ENCODE results near the gene SEPTIN11.

SEPTIN11 gene

DNA sequence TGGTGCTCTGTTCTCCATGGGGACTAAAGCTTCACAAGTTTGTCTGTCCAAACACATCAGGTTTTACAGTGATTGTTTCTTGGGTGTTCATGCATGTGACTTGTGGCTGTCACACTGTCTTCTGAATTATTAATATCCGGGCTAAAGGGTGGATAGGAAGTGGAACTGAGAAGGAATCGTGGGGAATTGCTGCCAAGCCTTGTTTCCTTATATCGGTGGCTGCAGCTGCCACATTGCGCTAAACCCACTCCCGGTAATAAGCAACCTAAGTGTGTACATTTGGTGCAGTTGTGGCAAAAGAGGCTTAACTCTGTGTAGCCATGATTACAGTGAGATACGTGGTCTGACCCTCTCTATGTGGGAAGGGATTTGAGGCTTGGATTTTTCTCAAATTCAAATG is 30.7 kb downstream of the SEPTIN11 start:
- DNase-seq (ENCODE audit: low spot score): no peak

DNA sequence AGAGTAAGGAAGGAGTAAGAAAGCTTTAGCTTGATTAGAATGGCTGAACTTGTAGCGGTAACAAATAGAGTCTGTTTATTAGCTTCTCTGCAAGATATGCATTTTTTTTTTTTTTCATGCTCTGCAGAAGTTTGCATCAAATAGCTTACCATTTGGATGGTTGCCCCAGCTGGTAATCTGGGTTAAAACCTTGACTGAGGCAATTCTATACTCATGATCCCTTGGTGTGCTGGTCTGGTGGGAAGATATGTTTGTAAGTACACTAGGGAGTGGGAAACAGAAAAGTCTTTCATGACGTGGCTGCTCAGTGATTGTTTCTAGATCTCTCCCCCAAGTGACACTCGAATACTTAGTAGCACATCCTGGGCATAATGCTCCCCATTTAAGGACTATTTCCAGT is 32.1 kb downstream of the SEPTIN11 start:
- DNase-seq (ENCODE audit: low spot score): no peak

DNA sequence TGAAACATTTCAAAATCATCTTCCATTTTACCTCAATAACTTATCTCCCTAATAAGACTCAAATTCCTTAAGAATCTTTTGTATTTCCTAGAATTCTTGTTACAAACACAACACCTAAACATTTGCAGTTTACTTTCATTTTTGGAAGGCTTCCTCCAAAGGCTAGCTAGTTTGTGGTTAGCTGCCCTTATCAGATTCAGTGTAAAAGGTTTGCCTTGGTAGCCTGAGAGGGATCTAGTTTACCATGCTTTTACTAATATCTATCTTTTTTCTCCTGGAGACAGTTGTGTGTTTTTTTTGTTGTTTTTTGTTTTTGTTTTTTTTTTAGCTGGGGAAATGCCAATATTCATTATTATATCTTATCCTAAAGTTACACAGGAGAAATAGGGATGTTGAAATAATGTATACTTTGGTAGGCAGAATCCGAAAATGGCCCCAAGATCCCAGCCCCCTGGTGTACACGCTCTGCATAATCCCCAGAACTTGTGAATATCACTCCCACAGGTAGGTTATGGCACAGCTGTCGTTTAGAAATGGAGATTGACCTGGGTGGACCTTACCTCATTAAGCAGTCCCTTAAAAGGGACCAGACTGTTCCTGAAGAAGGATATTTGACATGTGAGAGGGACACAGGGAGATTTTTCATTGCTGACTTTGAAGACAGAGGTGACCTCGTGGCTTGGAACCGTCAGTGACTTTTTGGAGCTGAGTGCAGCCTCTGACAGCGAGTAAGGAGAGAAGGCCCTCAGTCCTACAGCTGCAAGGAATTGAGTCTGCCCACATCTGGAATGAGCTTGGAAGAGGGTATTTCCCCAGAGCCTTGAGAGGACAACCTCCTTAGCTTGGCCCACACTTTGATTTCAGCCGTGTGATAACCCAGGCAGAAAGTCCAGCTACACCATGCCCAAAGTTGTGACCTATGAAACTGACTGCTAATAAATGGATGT is 33.4 kb downstream of the SEPTIN11 start:
- no peak for DNase-seq (ENCODE audit: low spot score)

DNA sequence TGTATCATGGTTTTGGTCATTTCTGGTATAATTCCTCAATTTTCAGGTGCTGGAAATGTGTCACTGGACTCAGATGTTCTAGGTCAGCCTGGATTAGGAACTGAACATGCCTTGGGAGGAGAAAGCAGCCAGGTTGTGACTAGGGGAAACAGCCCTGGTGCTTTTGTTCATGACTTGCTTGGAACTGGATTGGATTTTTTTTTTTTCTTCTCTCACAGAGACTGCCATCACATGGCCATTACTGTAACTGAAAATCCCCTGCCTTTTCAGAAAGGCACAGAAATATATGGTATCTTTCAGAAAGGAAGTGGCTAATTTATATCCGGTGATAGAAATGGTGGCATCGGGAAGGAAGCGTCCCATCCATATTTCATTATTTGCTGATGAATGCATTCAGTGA is 34.6 kb downstream of the SEPTIN11 start:
- DNase-seq (ENCODE audit: low spot score): peak; percentile 3

DNA sequence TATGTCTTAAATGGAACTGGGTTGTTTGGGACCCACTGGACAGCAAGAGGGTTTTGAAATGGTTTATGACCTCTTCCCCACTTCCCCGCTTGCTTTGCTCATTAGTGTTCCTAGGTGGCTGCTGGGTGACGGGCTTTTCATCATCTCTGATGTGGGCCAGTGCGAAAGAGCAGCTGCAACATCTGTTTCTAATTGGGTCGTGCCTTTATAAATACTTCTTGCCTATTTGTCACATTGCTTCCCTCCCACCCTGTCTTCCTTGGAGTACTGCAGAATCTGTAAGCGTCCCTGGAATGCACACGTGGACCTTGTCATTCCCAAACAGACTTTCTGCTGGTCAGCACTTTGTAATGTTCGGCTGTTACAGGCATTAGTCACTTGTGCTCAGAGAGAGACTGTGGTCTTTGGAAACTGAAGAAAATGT is 35.2 kb downstream of the SEPTIN11 start:
- no peak for DNase-seq (ENCODE audit: low spot score)

DNA sequence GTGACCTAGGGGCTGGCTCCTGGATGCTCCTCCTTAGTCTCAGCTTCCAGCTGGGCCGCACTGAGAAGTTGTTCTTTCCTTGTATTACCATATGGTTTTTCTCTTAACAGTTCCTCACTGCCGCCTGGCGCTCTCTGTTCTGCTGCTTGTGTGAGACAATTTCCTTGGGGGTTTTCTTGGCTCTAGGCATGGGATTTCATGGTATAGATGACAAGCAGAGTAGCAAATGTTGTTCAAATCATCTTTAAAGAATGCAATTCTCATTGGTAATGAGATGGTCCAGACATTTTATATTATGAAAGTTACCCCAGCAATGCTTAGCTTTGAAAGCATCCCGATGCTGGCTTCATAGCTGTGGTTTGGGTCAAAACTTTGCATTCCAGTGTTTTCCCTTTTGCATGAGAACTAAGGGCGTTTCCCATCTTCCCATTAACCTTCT is 37.6 kb downstream of the SEPTIN11 start:
- no peak for DNase-seq (ENCODE audit: low spot score)

DNA sequence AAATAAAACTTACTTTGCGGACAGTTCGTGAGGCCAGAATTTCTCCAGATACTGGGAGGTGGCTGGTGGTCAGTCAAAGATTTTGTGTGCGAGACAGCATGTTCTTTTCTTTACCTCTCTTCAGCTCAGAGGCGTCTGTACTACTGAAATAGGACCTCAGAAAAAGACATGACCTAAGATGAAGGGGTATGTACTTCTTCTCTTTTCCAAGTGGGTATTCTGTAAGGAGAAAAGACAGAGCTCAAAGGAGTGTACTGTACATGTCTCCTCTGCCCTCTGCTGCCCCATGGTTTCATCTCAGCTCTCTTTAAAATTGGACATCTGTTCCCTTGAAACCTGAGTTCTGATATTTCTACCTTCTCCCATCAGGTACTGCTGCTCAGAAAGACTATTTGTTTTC is 38.1 kb downstream of the SEPTIN11 start:
- DNase-seq (ENCODE audit: low spot score): no peak

DNA sequence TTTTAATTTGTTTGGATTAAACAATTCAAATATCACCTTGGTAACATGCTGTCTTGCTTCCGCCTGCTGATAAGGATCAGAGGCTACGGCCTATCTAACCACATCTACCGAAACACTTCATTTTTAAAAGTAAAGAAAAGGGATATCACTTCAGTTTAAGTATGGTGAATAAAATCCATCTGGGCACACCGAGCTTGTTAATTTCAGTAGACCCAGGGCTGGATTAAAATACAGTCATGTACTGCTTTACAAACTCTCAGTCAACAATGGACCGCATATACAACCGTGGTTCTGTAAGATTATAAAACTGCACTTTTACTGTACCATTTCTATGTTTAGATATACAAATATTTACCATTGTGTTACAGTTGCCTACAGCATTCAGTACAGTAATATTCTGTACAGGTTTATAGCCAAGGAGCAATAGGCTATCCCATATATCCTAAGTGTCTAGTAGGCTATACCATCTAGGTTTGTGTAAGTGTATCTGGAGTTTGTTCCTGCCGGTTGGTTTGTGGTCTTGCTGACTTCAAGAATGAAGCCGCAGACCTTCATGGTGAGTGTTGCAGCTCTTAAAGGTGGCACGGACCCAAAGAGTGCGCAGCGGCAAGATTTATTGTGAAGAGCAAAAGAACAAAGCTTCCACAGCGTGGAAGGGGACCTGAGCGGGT is 40.0 kb downstream of the SEPTIN11 start:
- DNase-seq (ENCODE audit: low spot score): no peak

DNA sequence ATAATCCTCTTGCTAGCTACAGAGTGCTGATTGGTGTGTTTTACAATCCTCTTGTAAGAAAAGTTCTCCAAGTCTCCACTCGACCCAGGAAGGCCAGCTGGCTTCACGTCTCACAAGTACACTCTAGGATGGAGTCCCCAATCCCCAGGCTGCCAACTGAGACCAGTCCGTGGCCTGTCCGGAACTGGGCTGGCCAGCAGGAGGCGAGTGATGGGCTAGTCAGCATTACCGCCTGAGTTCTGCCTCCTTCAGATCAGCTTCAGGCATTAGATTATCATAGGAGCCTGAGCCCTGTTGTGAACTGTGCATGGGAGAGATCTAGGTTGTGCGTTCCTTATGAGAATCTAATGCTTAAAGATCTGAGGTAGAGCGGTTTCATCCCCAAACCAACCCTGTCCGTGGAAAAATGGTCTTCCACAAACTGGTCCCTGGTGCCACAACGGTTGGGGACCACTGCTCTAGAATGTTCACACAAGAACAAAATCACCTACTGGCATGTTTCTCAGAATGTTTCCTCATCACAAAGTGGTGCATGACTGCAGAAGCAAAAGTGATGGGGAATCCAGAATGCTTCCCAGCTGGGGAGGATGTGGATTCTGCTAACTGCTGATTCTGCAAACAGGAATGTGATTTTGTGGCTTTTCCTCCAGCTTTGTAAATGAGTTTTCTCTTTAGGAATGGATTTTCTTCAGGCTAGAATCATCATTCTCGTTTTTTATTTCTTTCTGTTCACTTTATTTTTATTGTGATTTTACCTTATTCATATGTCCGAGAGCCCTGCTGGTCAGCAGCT is 40.9 kb downstream of the SEPTIN11 start:
- DNase-seq (ENCODE audit: low spot score): no peak

DNA sequence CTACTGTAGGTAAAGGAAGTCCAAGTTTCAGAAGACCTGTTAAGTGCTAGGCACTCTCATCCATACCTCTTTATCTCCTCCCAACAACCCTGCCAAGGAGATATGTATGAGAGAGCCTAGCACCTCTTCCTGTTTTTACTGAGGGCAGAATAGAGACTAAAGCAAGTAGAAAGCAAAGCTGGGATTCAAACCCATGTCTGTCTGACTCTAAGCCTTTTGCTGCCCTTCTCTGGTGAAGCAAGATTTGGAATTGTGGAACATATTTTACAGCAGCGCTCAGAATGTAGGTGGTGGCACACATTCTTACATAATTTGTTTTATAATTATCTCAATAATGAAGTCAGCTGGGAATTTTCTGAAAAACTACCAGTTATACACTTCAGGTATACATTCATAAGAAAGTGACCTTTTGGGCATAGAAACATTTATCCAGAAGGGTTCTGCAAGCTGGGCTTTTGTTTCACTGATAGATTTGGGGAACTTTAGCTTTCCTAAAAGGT is 41.7 kb downstream of the SEPTIN11 start:
- no peak for DNase-seq (ENCODE audit: low spot score)

DNA sequence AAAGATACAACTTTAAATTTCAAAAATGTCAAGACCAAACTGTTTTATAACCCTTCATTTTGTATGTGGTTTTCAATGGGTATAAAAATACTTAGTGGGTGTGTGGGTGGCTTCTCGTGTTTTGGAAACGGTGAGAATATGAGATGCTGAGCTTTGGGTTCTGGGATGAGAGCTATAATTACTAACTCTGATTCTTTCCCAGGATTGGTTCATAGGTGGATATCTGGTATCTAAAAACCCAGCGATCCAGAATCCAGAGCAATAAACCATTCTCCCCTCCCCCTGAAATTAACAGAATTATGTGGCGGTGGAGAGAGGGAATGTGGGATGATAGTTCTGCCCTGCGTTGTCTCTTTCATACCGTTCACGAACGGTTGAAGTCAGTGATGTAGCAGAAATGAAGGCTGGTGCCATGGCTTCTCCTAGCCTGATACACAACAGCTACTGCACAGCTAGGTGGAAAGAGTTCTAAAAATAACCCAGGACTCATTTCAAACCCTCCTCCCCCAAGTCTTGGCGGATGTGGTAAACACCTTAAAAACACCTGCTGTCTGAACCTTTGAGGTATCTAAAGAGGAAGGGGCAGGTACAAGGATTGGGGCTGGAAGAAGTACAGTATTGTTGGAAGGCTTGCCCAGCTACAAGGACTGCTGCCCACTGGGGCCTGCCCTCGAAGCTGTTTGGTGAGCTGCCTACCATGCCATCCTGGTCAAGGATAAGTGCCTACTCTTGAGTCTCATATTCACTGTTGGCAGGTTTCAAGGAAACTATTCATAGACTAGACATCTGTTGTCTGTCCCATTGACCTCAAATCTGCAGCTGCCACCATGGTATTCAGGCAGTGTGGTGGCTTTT is 44.5 kb downstream of the SEPTIN11 start:
- no peak for DNase-seq (ENCODE audit: low spot score)

DNA sequence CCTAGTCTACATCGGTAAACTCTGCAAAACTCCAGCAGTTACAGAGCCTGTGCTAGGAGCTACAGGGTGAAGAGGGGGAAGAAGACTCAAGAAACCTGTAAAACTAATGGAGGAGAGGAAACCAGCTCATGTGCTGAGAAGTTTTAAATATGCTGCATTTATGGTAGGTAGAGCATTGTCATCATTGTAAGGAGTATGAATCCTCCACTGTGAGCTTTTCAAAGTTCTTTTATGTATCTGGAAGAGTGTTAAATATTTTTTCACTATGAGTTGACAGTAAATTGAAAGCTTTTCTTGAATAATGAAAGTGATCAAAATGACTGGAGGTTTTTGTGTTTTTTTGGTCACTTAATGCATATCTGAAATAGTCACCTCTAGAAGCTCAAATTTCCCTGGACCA is 46.2 kb downstream of the SEPTIN11 start:
- no peak for DNase-seq (ENCODE audit: low spot score)

DNA sequence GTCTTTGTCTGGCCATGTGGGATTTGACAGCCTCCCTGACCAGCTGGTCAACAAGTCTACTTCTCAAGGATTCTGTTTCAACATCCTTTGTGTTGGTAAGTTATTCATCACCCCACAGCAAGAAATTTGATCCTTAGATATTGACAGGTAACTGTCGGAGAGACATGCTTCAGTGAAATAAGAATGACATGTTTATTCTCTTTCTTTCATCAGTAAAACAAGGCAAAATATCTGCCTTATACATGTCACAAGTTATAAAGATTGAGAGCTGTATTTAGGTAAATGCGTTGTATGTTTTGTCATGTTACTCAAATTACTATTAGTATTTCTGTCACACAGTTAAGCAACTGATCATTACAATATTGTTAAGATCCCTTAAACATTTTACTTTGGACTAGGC is 46.9 kb downstream of the SEPTIN11 start:
- DNase-seq (ENCODE audit: low spot score): no peak

DNA sequence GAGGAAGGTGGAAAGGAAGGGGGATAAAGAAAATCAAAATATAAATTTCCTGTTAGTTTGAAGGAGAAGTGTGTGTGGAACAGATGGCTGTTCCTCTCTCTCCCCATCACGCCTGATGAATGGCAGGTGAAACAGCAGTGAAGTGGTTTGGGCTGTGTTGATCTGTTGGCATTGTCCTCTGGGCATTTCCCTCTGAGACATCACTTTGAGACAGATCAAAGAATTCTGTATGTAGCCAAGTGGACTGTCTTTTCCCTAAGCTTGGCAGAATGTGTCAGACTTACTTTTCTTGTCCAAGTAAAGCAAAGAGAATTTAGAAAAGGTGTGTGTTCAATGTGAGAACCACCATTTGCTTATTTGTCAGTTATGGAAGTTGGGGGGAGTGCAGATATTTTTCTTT is 47.5 kb downstream of the SEPTIN11 start:
- DNase-seq (ENCODE audit: low spot score): no peak

DNA sequence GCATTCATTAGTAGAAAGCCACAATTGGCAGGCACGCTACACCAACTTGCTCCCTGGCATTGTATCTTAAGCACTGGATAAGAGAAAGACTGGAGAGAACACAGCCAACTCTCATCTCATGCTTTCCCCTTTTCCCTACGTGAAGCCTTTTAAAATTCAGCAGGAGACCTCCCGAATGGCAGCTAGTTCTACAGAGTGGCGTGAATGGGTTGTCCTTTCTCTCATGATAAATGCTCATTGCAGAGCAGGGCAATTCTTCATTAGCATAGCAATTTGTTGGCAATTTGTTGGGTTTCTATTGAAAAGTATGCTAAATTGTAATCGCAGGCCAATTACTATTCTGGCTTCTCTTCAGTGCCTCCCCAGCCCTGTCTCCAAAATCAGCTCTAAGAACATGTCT is 48.0 kb downstream of the SEPTIN11 start:
- no peak for DNase-seq (ENCODE audit: low spot score)

DNA sequence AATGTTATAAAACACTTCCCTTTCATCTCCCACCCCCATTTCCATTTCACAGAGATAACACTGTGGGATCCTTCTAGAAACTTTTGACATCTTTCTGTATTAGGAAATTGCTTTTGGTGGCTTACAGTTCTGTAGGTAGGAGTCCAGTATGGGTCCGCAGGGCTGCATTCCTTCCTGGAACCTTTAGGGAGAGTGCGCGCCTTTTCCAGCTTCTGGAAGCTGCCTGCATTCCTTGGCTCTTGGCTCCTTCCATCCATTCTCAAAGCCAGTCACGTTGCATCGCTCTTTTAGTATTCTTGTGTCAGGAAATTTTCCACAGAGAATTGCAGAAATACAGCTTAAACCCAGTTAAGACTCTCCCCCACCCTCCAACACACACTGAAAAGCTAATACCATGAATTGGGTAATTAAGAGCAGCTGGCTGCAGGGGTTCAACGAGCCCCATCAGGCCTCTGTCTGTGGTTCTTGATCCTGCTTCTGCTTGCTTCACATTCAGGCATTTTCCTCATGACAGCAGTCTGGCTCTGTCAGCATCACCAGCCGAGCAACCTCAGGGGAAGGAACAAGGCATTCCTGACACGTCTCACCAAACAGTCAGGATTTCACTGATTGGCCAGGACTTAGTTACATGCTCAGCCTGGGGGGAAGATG is 48.8 kb downstream of the SEPTIN11 start:
- no peak for DNase-seq (ENCODE audit: low spot score)

Data from SW480 (cell line).